Body of pancreas (tissue), 4 donors: ENCODE measurements around the gene WWOX.

Source experiments
- CTCF ChIP-seq, 7 experiments: fragments of 450-650 bp in 4 of 7; fragments of 200-600 bp in 3 of 7; sonication (generic) in 3 of 7; IDR thresholded peaks; one replicate each; pipeline ENCODE4 v1.5.1; 2016 to 2019; ENCODE audit warnings: antibody characterized with exemption in 7 of 7
- POLR2A ChIP-seq, 3 donors: fragments of 450-650 bp; IDR thresholded peaks; one replicate each; pipeline ENCODE4 v1.6.1; 2016; ENCODE audit warnings: antibody characterized with exemption in 3 of 3, mild to moderate bottlenecking in 2 of 3

- TF ChIP-seq CTCF (IDR thresholded peaks at IDR 0.05) = no peak
- TF ChIP-seq POLR2A (IDR thresholded peaks at IDR 0.05) = no peak
These were observed 48.5 kb downstream of the WWOX start for GRCh38 chr16:78147911-78148401.
